Sigmoid colon (tissue), 7 donors: Measurements from ENCODE around the gene PTPA. TPM values are rescaled to one million over a fixed set of nuclear protein-coding genes. Genes with fewer than 3 reads are reported as not detected.

Source experiments
- DNase-seq: peaks from one replicate; pipeline ENCODE4 v3.0.0-alpha.2; 2019
- H3K27ac ChIP-seq, 4 donors: fragments of 200-600 bp; sonication (generic); one replicate each; pipeline ENCODE4 v1.5.1; 2016 to 2019; ENCODE audit warnings: mild to moderate bottlenecking in 1 of 4
- H3K27me3 ChIP-seq, 3 donors: fragments of 200-600 bp; sonication (generic); one replicate each; pipeline ENCODE4 v1.5.1; 2019; ENCODE audit warnings: mild to moderate bottlenecking in 1 of 3
- H3K36me3 ChIP-seq, 4 donors: fragments of 200-600 bp; sonication (generic); one replicate each; pipeline ENCODE4 v1.5.1; 2016 to 2019
- H3K4me1 ChIP-seq, 4 donors: fragments of 200-600 bp; sonication (generic); one replicate each; pipeline ENCODE4 v1.5.1; 2017 to 2019
- H3K4me3 ChIP-seq, 4 donors: fragments of 200-600 bp; sonication (generic); one replicate each; pipeline ENCODE4 v1.5.1; 2017 to 2019; ENCODE audit warnings: mild to moderate bottlenecking in 2 of 4, moderate library complexity in 1 of 4
- H3K9me3 ChIP-seq, 4 donors: fragments of 200-600 bp in 3 of 4; sonication (generic) in 3 of 4; one replicate each; pipeline versions ENCODE4 v1.5.1 to v1.6.1; 2013 to 2019
- EP300 ChIP-seq, 4 donors: sonication (generic); formaldehyde crosslinking; IDR thresholded peaks; one replicate each; pipeline ENCODE4 v1.6.1; 2017; ENCODE audit warnings: antibody characterized with exemption in 4 of 4
- POLR2A ChIP-seq, 2 donors: fragments of 450-650 bp; IDR thresholded peaks; one replicate each; pipeline ENCODE4 v1.6.1; 2016; ENCODE audit warnings: antibody characterized with exemption in 2 of 2, mild to moderate bottlenecking in 2 of 2, moderate library complexity in 2 of 2
- POLR2AphosphoS5 ChIP-seq, 4 donors: sonication (generic); formaldehyde crosslinking; IDR thresholded peaks; one replicate each; pipeline ENCODE4 v1.6.1; 2017; ENCODE audit warnings: antibody characterized with exemption in 4 of 4
- WGBS, 2 donors: extraction: QIAGEN DNeasy Blood & Tissue Kit; methylation state at CpG; one replicate each; pipeline ENCODE4 v1.1.7; 2013; 5-methylcytosine and 5-hydroxymethylcytosine counted together
- intact Hi-C: fragments of 100-400 bp; cut with DNase I; formaldehyde crosslinking; loops from one replicate; pipeline ENCODE4 v1.15.1; 2023
- polyA plus RNA-seq, 3 donors: library from polyadenylated mRNA; stranded (reverse); fragments of 200-250 nt; gene quantifications; one replicate each; pipeline ENCODE4 v1.2.3, GENCODE V29; 2013
- total RNA-seq, 4 donors: library from RNA; depleted of rRNA; stranded (reverse); fragments of >200 nt; gene quantifications; one replicate each; pipeline ENCODE4 v1.1.0, GENCODE V29; 2016
- TF ChIP-seq, protein P1 (sequence below), 4 experiments: fragments of 450-650 bp in 3 of 4; fragments of 200-600 bp in 1 of 4; IDR thresholded peaks; one replicate each; pipeline ENCODE4 v1.5.1; 2016 to 2019; ENCODE audit warnings: antibody characterized with exemption in 4 of 4, mild to moderate bottlenecking in 3 of 4, moderate library complexity in 2 of 4
- donor health status: healthy with polysubstance abuse.
- donor health status: Bipolar disorder and iron deficiency.
- donor health status: healthy.

PTPA gene
- total and polyA plus RNA-seq, 7 donors, result 50.2 to 141 (median 78.5) TPM

DNA sequence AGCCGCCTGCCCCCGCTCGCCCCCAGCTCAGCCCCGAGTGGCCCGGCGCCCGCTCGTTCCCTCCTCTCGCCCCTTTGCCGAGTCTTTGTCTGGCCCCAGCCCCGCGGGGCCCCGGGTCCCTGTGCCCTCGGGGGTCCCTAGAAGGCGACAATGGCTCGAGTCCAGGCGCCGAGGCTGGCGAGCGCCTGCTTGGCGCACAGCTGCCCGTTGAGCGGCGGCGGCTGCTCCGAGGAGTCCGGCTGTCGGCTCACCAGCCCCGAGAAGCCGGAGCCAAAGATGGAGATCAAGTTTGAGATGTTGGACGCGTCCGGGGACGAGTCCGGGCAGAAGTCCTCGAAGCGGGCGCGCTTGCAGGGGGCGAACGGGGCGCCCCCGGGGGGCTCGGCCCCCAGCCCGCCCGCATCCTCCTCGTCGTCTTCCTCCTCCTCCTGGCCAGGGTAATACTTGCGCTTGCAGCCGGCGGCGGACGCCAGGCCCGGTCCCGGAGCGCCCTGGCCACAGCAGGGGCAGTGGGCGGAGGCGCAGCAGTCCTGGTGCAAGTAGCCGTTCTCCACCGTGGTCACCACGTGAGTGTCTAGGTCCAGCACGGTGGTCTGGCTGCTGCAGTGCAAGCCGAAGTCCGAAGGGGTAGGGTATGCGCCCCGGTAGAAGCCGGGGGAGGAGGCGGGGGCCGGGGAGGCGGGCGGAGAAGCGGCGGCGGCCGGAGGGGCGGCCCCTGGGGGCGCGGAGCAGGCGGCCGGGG lies 65.7 kb downstream of the PTPA start:
- peak overlapping the region; percentile 80 to 96 (median 93) for H3K4me3 ChIP-seq
- TF ChIP-seq, protein P1, sequence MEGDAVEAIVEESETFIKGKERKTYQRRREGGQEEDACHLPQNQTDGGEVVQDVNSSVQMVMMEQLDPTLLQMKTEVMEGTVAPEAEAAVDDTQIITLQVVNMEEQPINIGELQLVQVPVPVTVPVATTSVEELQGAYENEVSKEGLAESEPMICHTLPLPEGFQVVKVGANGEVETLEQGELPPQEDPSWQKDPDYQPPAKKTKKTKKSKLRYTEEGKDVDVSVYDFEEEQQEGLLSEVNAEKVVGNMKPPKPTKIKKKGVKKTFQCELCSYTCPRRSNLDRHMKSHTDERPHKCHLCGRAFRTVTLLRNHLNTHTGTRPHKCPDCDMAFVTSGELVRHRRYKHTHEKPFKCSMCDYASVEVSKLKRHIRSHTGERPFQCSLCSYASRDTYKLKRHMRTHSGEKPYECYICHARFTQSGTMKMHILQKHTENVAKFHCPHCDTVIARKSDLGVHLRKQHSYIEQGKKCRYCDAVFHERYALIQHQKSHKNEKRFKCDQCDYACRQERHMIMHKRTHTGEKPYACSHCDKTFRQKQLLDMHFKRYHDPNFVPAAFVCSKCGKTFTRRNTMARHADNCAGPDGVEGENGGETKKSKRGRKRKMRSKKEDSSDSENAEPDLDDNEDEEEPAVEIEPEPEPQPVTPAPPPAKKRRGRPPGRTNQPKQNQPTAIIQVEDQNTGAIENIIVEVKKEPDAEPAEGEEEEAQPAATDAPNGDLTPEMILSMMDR (IDR thresholded peaks at IDR 0.05), result no peak
- no peak for TF ChIP-seq POLR2A (IDR thresholded peaks at IDR 0.05)
- TF ChIP-seq EP300 (IDR thresholded peaks at IDR 0.05), result no peak
- TF ChIP-seq POLR2AphosphoS5 (IDR thresholded peaks at IDR 0.05), result peak in 3 of 4 donors; percentile 10 to 39 (median 26)
- DNase-seq, result peak; percentile 77
- H3K4me1 ChIP-seq, result peaks cover 0 to 39% (median 25%) of the 10 kb centered on the region in 4 donors
- H3K27me3 ChIP-seq, result no peaks in the 10 kb centered on the region
- no peaks in the 10 kb centered on the region for H3K9me3 ChIP-seq
- H3K27ac ChIP-seq, result peak overlapping the region; percentile 97 to 99 (median 98)
- H3K36me3 ChIP-seq, result no peaks in the 10 kb centered on the region
- 0% methylated on average over 80 of the region's 80 CpGs for WGBS, 2 donors
- intact Hi-C loops, result loop anchor here (1.0 to 5.0 kb wide), 4 partner anchors 37 to 308 kb away; no protein-coding TSS in a partner anchor

DNA sequence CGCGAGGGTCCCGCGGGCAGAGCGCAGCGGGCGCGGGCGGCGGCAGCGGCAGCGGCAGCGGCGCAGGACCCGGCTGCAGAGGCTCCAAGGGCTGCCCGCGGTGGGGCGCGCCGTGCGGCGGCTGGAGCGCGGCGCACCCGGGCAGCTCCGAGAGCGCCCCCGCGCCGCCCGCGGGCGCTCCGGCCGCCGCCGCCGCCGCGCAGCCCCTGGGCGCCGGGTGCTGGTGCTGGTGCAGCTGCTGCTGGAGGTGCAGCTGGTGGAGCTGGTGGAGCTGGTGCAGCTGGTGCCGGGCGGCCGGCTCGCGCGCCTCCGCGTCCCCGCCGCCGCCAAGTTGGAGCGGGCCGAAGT lies 66.2 kb downstream of the PTPA start:
- no peak for DNase-seq
- peak overlapping the region; percentile 97 to 99 (median 98) for H3K27ac ChIP-seq
- TF ChIP-seq EP300 (IDR thresholded peaks at IDR 0.05), result no peak
- TF ChIP-seq POLR2AphosphoS5 (IDR thresholded peaks at IDR 0.05), result no peak
- no peak for TF ChIP-seq POLR2A (IDR thresholded peaks at IDR 0.05)
- TF ChIP-seq, protein P1 (IDR thresholded peaks at IDR 0.05), result no peak
- 0% methylated on average over 56 of the region's 56 CpGs for WGBS, 2 donors
- intact Hi-C loops, result loop anchor here (2.0 to 5.0 kb wide), 3 partner anchors 80 to 307 kb away; no protein-coding TSS in a partner anchor
- no peaks in the 10 kb centered on the region for H3K36me3 ChIP-seq
- H3K9me3 ChIP-seq, result no peaks in the 10 kb centered on the region
- H3K27me3 ChIP-seq, result no peaks in the 10 kb centered on the region
- peaks cover 0 to 39% (median 25%) of the 10 kb centered on the region in 4 donors for H3K4me1 ChIP-seq
- H3K4me3 ChIP-seq, result peak overlapping the region; percentile 63 to 96 (median 93)

DNA sequence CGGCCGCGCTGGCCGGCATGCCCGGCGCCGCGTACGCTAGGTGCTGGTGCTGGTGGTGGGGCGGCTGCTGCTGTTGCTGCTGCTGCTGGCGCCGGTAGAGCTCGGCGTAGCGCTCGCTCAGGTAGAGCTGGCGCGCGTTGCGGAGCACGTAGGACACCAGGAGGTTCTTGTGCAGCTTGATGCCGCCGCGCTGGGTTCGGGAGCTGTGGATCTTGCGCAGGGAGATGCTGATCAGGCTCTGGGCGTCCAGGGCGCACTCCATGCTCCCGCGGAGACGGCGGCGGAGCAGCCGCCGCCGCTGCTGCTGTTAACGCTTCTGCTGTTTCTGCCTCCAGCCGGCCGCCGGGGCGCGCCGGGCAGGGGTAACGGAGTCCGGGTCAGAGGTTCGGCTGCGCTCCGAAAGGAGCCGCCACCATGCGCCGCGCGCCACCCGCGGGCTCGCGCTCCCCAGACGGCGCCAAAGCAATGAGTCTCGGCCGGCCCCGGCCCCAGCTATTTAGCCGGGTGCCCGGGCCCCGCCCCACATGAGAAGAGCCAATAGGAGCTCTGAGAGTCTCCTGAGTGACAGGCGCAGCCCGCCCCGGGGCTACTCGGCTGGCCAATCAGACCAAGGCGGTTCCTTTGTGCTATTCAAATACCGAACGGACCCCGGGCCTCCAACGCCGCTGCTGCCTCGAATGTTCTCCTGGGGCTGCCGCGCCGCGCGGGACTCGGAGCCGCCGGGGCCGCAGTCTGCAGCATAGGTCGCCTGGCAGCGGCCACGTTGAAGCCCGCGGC lies 66.8 kb downstream of the PTPA start, which contains the start of gene IER5L:
IER5L (minus strand) TSS at position 471 of the 777 bp plus-strand sequence; CDS start at position 262, 209 bp downstream.
- intact Hi-C loops, result loop anchor here (2.0 to 5.0 kb wide), 3 partner anchors 79 to 307 kb away; no protein-coding TSS in a partner anchor
- peak; percentile 88 to 95 for TF ChIP-seq POLR2A (IDR thresholded peaks at IDR 0.05)
- peak; percentile 97 to 99 (median 99) for TF ChIP-seq POLR2AphosphoS5 (IDR thresholded peaks at IDR 0.05)
- no peak for TF ChIP-seq EP300 (IDR thresholded peaks at IDR 0.05)
- TF ChIP-seq, protein P1 (IDR thresholded peaks at IDR 0.05), result no peak

GRCh38 chr9:129178568-129179382 lies 67.6 kb downstream of the PTPA start:
- H3K27ac ChIP-seq, result peak overlapping the region in 2 of 4 donors; percentile 90 to 96
- H3K4me1 ChIP-seq, result peaks cover 0 to 26% (median 18%) of the 10 kb centered on the region in 4 donors
- DNase-seq, result no peak
- no peak for TF ChIP-seq POLR2AphosphoS5 (IDR thresholded peaks at IDR 0.05)
- no peak for TF ChIP-seq EP300 (IDR thresholded peaks at IDR 0.05)
- TF ChIP-seq, protein P1 (IDR thresholded peaks at IDR 0.05), result no peak
- TF ChIP-seq POLR2A (IDR thresholded peaks at IDR 0.05), result no peak
- WGBS, 2 donors, result 15 to 26% methylated on average over 45 of the region's 45 CpGs
- no peaks in the 10 kb centered on the region for H3K9me3 ChIP-seq
- H3K27me3 ChIP-seq, result no peaks in the 10 kb centered on the region
- intact Hi-C loops, result loop anchor here (5.0 kb wide), 2 partner anchors 79 to 154 kb away; no protein-coding TSS in a partner anchor
- H3K4me3 ChIP-seq, result peak overlapping the region in 3 of 4 donors; percentile 91 to 96 (median 95)
- H3K36me3 ChIP-seq, result no peaks in the 10 kb centered on the region

More for the DNA sequence above, 66.8 kb downstream of the PTPA start, which contains the start of gene IER5L:
- Histone ChIP-seq H3K4me1 (peaks cover 0 to 34% (median 23%) of the 10 kb centered on the region in 4 donors), H3K27me3 (no peaks in the 10 kb centered on the region), H3K36me3 (no peaks in the 10 kb centered on the region), H3K27ac (peak within 1 kb of the TSS; percentile 97 to 99 (median 98)), H3K4me3 (peak within 1 kb of the TSS; percentile 80 to 96 (median 93)), H3K9me3 (no peaks in the 10 kb centered on the region)
- peak; percentile 99 for DNase-seq
- 1% methylated on average over 90 of the region's 90 CpGs for WGBS, 2 donors
